ENCODE data around the gene FADS2. TPM values are rescaled to one million over a fixed set of nuclear protein-coding genes. Genes with fewer than 3 reads are reported as not detected.

FADS2 gene
- total RNA-seq, 1 experiment from 2014 or later, result 246 TPM

GRCh38 chr11:61874853-61875252 is 46.8 kb downstream of the FADS2 start:
- DNase-seq (no peak), ATAC-seq (no peak)
- Histone ChIP-seq H3K9me2 (replicated peaks; ENCODE audit: low read length) (no peaks in the 10 kb centered on the region), H3K4me3 (ENCODE audit: low read length) (no peak overlapping the region), H3K9me3 (ENCODE audit: low read length) (no peaks in the 10 kb centered on the region), H2AFZ (ENCODE audit: low read length) (no peak overlapping the region), H3K27me3 (ENCODE audit: low read length) (no peaks in the 10 kb centered on the region), H3K9ac (ENCODE audit: low read length) (no peak overlapping the region), H4K20me1 (ENCODE audit: low read length) (no peaks in the 10 kb centered on the region), H3F3A (ENCODE audit: low read length, unreplicated experiment) (no peaks in the 10 kb centered on the region), H3K27ac (ENCODE audit: low read length) (no peak overlapping the region), H3K36me3 (ENCODE audit: low read depth, low read length) (no peaks in the 10 kb centered on the region), H3K4me1 (ENCODE audit: insufficient read depth, low read length) (peaks cover 3% of the 10 kb centered on the region; the same call in 1 of the 2 replicates), H3K79me2 (ENCODE audit: low read length) (no peaks in the 10 kb centered on the region), H3K4me2 (ENCODE audit: low read length) (no peak overlapping the region)
- no peak for TF ChIP-seq EZH2 (IDR thresholded peaks at IDR 0.05; ENCODE audit: low read length, unreplicated experiment)
- TF ChIP-seq EZH2phosphoT487 (IDR thresholded peaks at IDR 0.05; ENCODE audit: borderline replicate concordance, low read length), result no peak
- TF ChIP-seq CTCF (conservative IDR thresholded peaks at IDR 0.05; ENCODE audit: low read depth, low read length), result no peak
- BruUV-seq (replicated peaks), result no TSS peak
- CTCF ChIA-PET, result interaction anchor here (1.1 kb wide), 1 partner anchor 207 kb away, joined by 5 read pairs; no protein-coding TSS in a partner anchor
- intact Hi-C loops (cut with micrococcal nuclease), result loop anchor here (10.0 kb wide), 1 partner anchor 330 kb away; the partner anchor contains the start of gene SCGB2A1
- POLR2A ChIA-PET (ENCODE audit: unreplicated experiment), result no interaction called here

GRCh38 chr11:61875698-61876097 is 47.6 kb downstream of the FADS2 start:
- H2AFZ ChIP-seq (ENCODE audit: low read length), result no peak overlapping the region
- H3F3A ChIP-seq (ENCODE audit: low read length, unreplicated experiment), result no peaks in the 10 kb centered on the region
- no peak for TF ChIP-seq CTCF (conservative IDR thresholded peaks at IDR 0.05; ENCODE audit: low read depth, low read length)
- no peak for TF ChIP-seq EZH2 (IDR thresholded peaks at IDR 0.05; ENCODE audit: low read length, unreplicated experiment)
- TF ChIP-seq EZH2phosphoT487 (IDR thresholded peaks at IDR 0.05; ENCODE audit: borderline replicate concordance, low read length), result no peak
- no peak overlapping the region for H3K4me2 ChIP-seq (ENCODE audit: low read length)
- ChIA-PET CTCF (interaction anchor here (0.7 kb wide), 1 partner anchor 11 kb away, joined by 7 read pairs; no protein-coding TSS in a partner anchor), POLR2A (ENCODE audit: unreplicated experiment) (no interaction called here)
- no peak for DNase-seq
- H3K79me2 ChIP-seq (ENCODE audit: low read length), result no peaks in the 10 kb centered on the region
- intact Hi-C loops (cut with micrococcal nuclease), result loop anchor here (10.0 kb wide), 1 partner anchor 329 kb away; the partner anchor contains the start of gene SCGB2A1
- ATAC-seq, result no peak
- H3K27ac ChIP-seq (ENCODE audit: low read length), result no peak overlapping the region
- no peaks in the 10 kb centered on the region for H3K36me3 ChIP-seq (ENCODE audit: low read depth, low read length)
- no peaks in the 10 kb centered on the region for H3K9me3 ChIP-seq (ENCODE audit: low read length)
- no peaks in the 10 kb centered on the region for H3K27me3 ChIP-seq (ENCODE audit: low read length)
- no peak overlapping the region for H3K9ac ChIP-seq (ENCODE audit: low read length)
- no TSS peak for BruUV-seq (replicated peaks)
- no peak overlapping the region for H3K4me3 ChIP-seq (ENCODE audit: low read length)
- H3K4me1 ChIP-seq (ENCODE audit: insufficient read depth, low read length), result peaks cover 3% of the 10 kb centered on the region; the same call in 1 of the 2 replicates
- H3K9me2 ChIP-seq (replicated peaks; ENCODE audit: low read length), result no peaks in the 10 kb centered on the region
- no peaks in the 10 kb centered on the region for H4K20me1 ChIP-seq (ENCODE audit: low read length)

- no peak overlapping the region for H2AFZ ChIP-seq (ENCODE audit: low read length)
- no peaks in the 10 kb centered on the region for H3K79me2 ChIP-seq (ENCODE audit: low read length)
- H3K9me3 ChIP-seq (ENCODE audit: low read length), result no peaks in the 10 kb centered on the region
- H3K4me1 ChIP-seq (ENCODE audit: insufficient read depth, low read length), result no peaks in the 10 kb centered on the region
- intact Hi-C loops (cut with micrococcal nuclease), result loop anchor here (10.0 kb wide), 1 partner anchor 326 kb away; the partner anchor contains the start of gene SCGB2A1
- no peak overlapping the region for H3K4me3 ChIP-seq (ENCODE audit: low read length)
- no peak overlapping the region for H3K9ac ChIP-seq (ENCODE audit: low read length)
- H3K9me2 ChIP-seq (replicated peaks; ENCODE audit: low read length), result no peaks in the 10 kb centered on the region
- ChIA-PET CTCF (no interaction called here), POLR2A (ENCODE audit: unreplicated experiment) (no interaction called here)
- no peaks in the 10 kb centered on the region for H3F3A ChIP-seq (ENCODE audit: low read length, unreplicated experiment)
- ATAC-seq (no peak), DNase-seq (no peak)
- BruUV-seq (replicated peaks), result no TSS peak
- no peaks in the 10 kb centered on the region for H4K20me1 ChIP-seq (ENCODE audit: low read length)
- TF ChIP-seq CTCF (conservative IDR thresholded peaks at IDR 0.05; ENCODE audit: low read depth, low read length) (no peak), EZH2 (IDR thresholded peaks at IDR 0.05; ENCODE audit: low read length, unreplicated experiment) (no peak), EZH2phosphoT487 (IDR thresholded peaks at IDR 0.05; ENCODE audit: borderline replicate concordance, low read length) (no peak)
- H3K4me2 ChIP-seq (ENCODE audit: low read length), result no peak overlapping the region
- H3K27me3 ChIP-seq (ENCODE audit: low read length), result no peaks in the 10 kb centered on the region
- H3K36me3 ChIP-seq (ENCODE audit: low read depth, low read length), result no peaks in the 10 kb centered on the region
- H3K27ac ChIP-seq (ENCODE audit: low read length), result no peak overlapping the region
Measured at GRCh38 chr11:61879152-61879551, 51.1 kb downstream of the FADS2 start.
